GM12875 (cell line): ENCODE measurements around the gene RFNG.

ENCODE experiments used
- H3K4me3 ChIP-seq: one replicate; pipeline ENCODE4 v1.5.1; 2011; ENCODE audit warnings: low read depth, low read length, control low read depth
- CTCF ChIP-seq: IDR thresholded peaks from 2 replicates; pipeline ENCODE4 v1.5.1; 2011; ENCODE audit warnings: low read depth, mild to moderate bottlenecking, control low read depth, inconsistent platforms, low read length, moderate library complexity, borderline replicate concordance; ENCODE audit not compliant: insufficient read depth

RFNG gene

GRCh38 chr17:82011617-82012187, 39.9 kb downstream of the RFNG start:
- TF ChIP-seq CTCF, result no peak
- no peak overlapping the region for H3K4me3 ChIP-seq

- H3K4me3 ChIP-seq, result no peak overlapping the region
- TF ChIP-seq CTCF, result no peak
Observed at GRCh38 chr17:82010575-82011525, 40.8 kb downstream of the RFNG start.

- H3K4me3 ChIP-seq, result no peak overlapping the region
- TF ChIP-seq CTCF, result no peak
Observed at GRCh38 chr17:82009413-82009812, 42.2 kb downstream of the RFNG start.

GRCh38 chr17:82008941-82009405, 42.6 kb downstream of the RFNG start:
- no peak for TF ChIP-seq CTCF

DNA sequence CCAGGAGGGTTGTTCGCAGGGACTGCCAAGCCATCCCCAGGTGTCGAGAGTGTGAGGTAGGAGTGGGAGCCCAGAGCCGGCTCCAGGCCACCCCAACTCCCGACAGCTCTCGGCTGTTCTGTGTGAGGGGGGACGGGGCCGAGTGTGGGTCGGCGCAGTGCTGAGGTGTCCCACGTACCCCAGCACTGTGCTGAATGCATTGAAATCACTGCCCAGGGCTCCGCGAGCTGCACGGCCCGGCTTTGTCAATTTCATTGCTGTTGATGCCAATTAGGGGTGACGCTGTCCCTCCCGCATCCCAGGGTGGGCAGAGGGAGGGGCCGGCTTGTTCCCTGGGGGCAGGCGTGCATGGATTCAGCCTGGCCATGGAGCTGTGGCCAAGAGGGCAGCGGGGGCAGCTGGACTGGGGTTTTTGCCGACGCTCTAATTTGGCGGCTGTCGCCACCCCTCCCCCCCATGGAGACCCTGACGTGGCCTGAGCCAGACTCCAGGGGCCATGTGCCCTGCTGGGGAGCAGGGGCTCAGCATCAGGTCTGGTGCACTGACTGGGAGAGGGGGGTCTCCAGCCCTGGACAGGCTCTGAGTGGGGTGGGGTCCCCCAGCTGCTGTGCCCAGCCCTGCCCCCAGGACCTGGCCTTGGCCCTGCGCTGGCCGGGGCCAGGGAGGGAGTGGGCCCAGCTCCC, 43.2 kb downstream of the RFNG start:
- no peak overlapping the region for H3K4me3 ChIP-seq
- no peak for TF ChIP-seq CTCF

More at GRCh38 chr17:82008941-82009405, 42.6 kb downstream of the RFNG start:
- no peak overlapping the region for H3K4me3 ChIP-seq

- TF ChIP-seq CTCF, result no peak
- H3K4me3 ChIP-seq, result no peak overlapping the region
Observed at GRCh38 chr17:82007495-82008257, 43.9 kb downstream of the RFNG start.
